ENCODE data around the gene AGR3.

DNA sequence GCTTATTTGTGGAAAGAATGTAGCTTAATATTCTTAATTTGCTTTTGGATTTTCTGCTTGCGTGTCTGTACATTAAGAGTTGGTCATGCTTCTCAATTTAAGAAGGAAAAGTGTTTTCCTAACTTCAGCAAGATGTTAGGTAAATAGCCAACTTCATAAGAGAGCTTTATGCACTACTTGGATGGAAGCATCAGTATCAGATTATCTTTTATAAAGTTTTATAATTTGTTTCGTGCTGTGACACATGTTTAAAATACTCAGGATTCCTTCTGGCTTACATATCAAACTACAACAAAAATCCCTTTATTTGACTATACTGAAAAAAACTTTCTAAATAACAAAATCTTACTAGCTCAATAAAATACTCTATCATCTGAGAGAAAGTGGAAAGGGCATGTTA, 42.1 kb downstream of the AGR3 start:
- TF ChIP-seq, protein P1, sequence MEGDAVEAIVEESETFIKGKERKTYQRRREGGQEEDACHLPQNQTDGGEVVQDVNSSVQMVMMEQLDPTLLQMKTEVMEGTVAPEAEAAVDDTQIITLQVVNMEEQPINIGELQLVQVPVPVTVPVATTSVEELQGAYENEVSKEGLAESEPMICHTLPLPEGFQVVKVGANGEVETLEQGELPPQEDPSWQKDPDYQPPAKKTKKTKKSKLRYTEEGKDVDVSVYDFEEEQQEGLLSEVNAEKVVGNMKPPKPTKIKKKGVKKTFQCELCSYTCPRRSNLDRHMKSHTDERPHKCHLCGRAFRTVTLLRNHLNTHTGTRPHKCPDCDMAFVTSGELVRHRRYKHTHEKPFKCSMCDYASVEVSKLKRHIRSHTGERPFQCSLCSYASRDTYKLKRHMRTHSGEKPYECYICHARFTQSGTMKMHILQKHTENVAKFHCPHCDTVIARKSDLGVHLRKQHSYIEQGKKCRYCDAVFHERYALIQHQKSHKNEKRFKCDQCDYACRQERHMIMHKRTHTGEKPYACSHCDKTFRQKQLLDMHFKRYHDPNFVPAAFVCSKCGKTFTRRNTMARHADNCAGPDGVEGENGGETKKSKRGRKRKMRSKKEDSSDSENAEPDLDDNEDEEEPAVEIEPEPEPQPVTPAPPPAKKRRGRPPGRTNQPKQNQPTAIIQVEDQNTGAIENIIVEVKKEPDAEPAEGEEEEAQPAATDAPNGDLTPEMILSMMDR (conservative IDR thresholded peaks at IDR 0.05) = no peak
- no peak for TF ChIP-seq EZH2 (IDR thresholded peaks at IDR 0.05; ENCODE audit: low read depth)

Measured in PC-9 (cell line).